ENCODE measurements around the gene NT5DC4. TPM values are rescaled to one million over a fixed set of nuclear protein-coding genes. Genes with fewer than 3 reads are reported as not detected.
A peak's percentile ranks its signal among the peaks of the same experiment; 100 is the strongest.

NT5DC4 gene
- total RNA-seq, 1 experiment from 2014 or later, result not detected

- H3K4me1 Mint-ChIP-seq (ENCODE audit: insufficient read depth, unreplicated experiment), result no peaks in the 10 kb centered on the region
- POLR2A ChIA-PET, result interaction anchor here (0.6 to 6.2 kb wide), 7 partner anchors 33 to 450 kb away, joined by 4 to 53 read pairs (median 15); partner anchors contain the start of gene SLC20A1
- intact Hi-C loops (cut with micrococcal nuclease), result no loop called here
- H3K27ac Mint-ChIP-seq (ENCODE audit: low read depth, unreplicated experiment), result no peak overlapping the region
- no peak overlapping the region for H3K4me3 Mint-ChIP-seq (ENCODE audit: unreplicated experiment)
- no peaks in the 10 kb centered on the region for H3K27me3 Mint-ChIP-seq (ENCODE audit: insufficient read depth, unreplicated experiment)
- peak; percentile 37 for TF ChIP-seq CTCF (IDR thresholded peaks at IDR 0.05; ENCODE audit: unreplicated experiment)
- DNase-seq (ENCODE audit: unreplicated experiment), result peak; percentile 33
- CTCF ChIA-PET, result interaction anchor here (0.6 to 9.7 kb wide), 14 partner anchors 9 to 793 kb away, joined by 3 to 210 read pairs (median 8); partner anchors contain the start of gene SLC20A1
- no peaks in the 10 kb centered on the region for H3K36me3 Mint-ChIP-seq (ENCODE audit: insufficient read depth, unreplicated experiment)
- no peaks in the 10 kb centered on the region for H3K9me3 Mint-ChIP-seq (ENCODE audit: unreplicated experiment)
- BruUV-seq (replicated peaks), result no TSS peak
These were observed 4.0 kb downstream of the NT5DC4 start for GRCh38 chr2:112724591-112725525.

- POLR2A ChIA-PET, result interaction anchor here (0.6 to 6.2 kb wide), 11 partner anchors 12 to 127 kb away, joined by 3 to 53 read pairs (median 6); partner anchors contain the start of gene SLC20A1
- Mint-ChIP-seq H3K27me3 (ENCODE audit: insufficient read depth, unreplicated experiment) (no peaks in the 10 kb centered on the region), H3K27ac (ENCODE audit: low read depth, unreplicated experiment) (no peak overlapping the region), H3K4me1 (ENCODE audit: insufficient read depth, unreplicated experiment) (no peaks in the 10 kb centered on the region), H3K36me3 (ENCODE audit: insufficient read depth, unreplicated experiment) (no peaks in the 10 kb centered on the region), H3K4me3 (ENCODE audit: unreplicated experiment) (no peak overlapping the region), H3K9me3 (ENCODE audit: unreplicated experiment) (no peaks in the 10 kb centered on the region)
- no peak for TF ChIP-seq CTCF (IDR thresholded peaks at IDR 0.05; ENCODE audit: unreplicated experiment)
- intact Hi-C loops (cut with micrococcal nuclease), result loop anchor here (1.0 to 2.0 kb wide), 5 partner anchors 69 to 183 kb away; partner anchors contain the start of genes POLR1B and SLC20A1
- DNase-seq (ENCODE audit: unreplicated experiment), result no peak
- CTCF ChIA-PET, result interaction anchor here (0.6 to 9.7 kb wide), 34 partner anchors 10 to 229 kb away, joined by 3 to 210 read pairs (median 5); partner anchors contain the start of genes CHCHD5 and SLC20A1
- BruUV-seq (replicated peaks), result no TSS peak
These were observed 5.0 kb downstream of the NT5DC4 start for GRCh38 chr2:112725545-112726457.

GRCh38 chr2:112726487-112727190 is 5.8 kb downstream of the NT5DC4 start:
- H3K4me1 Mint-ChIP-seq (ENCODE audit: insufficient read depth, unreplicated experiment), result no peaks in the 10 kb centered on the region
- CTCF ChIA-PET, result interaction anchor here (0.6 to 9.7 kb wide), 46 partner anchors 11 to 363 kb away, joined by 3 to 210 read pairs (median 4); partner anchors contain the start of genes CHCHD5 and SLC20A1

More at GRCh38 chr2:112726487-112727190, 5.8 kb downstream of the NT5DC4 start:
- no peaks in the 10 kb centered on the region for H3K9me3 Mint-ChIP-seq (ENCODE audit: unreplicated experiment)
- POLR2A ChIA-PET, result interaction anchor here (0.7 to 6.2 kb wide), 12 partner anchors 11 to 144 kb away, joined by 4 to 53 read pairs (median 6); partner anchors contain the start of gene SLC20A1
- BruUV-seq (replicated peaks), result no TSS peak
- intact Hi-C loops (cut with micrococcal nuclease), result loop anchor here (1.0 to 2.0 kb wide), 5 partner anchors 70 to 184 kb away; partner anchors contain the start of genes POLR1B and SLC20A1
- no peaks in the 10 kb centered on the region for H3K27me3 Mint-ChIP-seq (ENCODE audit: insufficient read depth, unreplicated experiment)
- no peak overlapping the region for H3K27ac Mint-ChIP-seq (ENCODE audit: low read depth, unreplicated experiment)
- H3K36me3 Mint-ChIP-seq (ENCODE audit: insufficient read depth, unreplicated experiment), result no peaks in the 10 kb centered on the region
- H3K4me3 Mint-ChIP-seq (ENCODE audit: unreplicated experiment), result no peak overlapping the region
- peak; percentile 94 for DNase-seq (ENCODE audit: unreplicated experiment)
- peak; percentile 98 for TF ChIP-seq CTCF (IDR thresholded peaks at IDR 0.05; ENCODE audit: unreplicated experiment)

Data from MCF 10A (cell line).